Sigmoid colon (tissue), 4 donors: Measurements from ENCODE around the gene NRP2.

Source experiments
- CTCF ChIP-seq, 4 experiments: fragments of 450-650 bp in 3 of 4; fragments of 200-600 bp in 1 of 4; IDR thresholded peaks; one replicate each; pipeline ENCODE4 v1.5.1; 2016 to 2019; ENCODE audit warnings: antibody characterized with exemption in 4 of 4, mild to moderate bottlenecking in 3 of 4, moderate library complexity in 2 of 4
- EP300 ChIP-seq, 4 donors: sonication (generic); formaldehyde crosslinking; IDR thresholded peaks; one replicate each; pipeline ENCODE4 v1.6.1; 2017; ENCODE audit warnings: antibody characterized with exemption in 4 of 4
- POLR2A ChIP-seq, 2 donors: fragments of 450-650 bp; IDR thresholded peaks; one replicate each; pipeline ENCODE4 v1.6.1; 2016; ENCODE audit warnings: antibody characterized with exemption in 2 of 2, mild to moderate bottlenecking in 2 of 2, moderate library complexity in 2 of 2

- TF ChIP-seq POLR2A (IDR thresholded peaks at IDR 0.05) (no peak), EP300 (IDR thresholded peaks at IDR 0.05) (no peak), CTCF (IDR thresholded peaks at IDR 0.05) (no peak)
Measured at GRCh38 chr2:205772983-205773382, 90.7 kb downstream of the NRP2 start.
